SKM-1 treated with dmso at 0.1 percent for 144 hours (cell line): Measurements from ENCODE around the gene PLEKHN1.

ENCODE experiments used
- DNase-seq: peaks from one replicate; lab custom pipeline; 2025; ENCODE audit not compliant: unreplicated experiment; lab: John Stamatoyannopoulos, UW

Gene PLEKHN1

DNA sequence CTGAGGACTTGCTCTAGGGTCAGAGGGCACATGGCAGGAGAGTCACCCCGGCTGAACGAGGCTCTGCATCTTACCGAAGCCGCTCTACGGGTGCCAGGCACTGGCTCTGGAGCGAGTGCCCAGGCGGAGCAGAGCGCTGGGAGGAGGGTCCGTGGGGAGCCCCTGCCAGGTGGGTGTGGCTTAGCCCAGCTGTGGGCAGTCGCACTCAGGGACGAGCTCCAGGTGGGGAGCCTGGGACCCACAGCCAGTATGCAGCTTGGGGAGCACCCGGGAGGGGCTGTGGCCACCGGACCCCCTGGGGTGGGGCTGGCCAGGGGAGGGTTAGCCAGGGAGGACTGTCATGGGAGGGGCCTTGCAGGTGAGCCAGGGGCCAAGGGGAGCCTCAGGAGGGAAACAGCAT, 57.4 kb downstream of the PLEKHN1 start:
- DNase-seq = no peak

GRCh38 chr1:1024149-1024770, 58.0 kb downstream of the PLEKHN1 start:
- no peak for DNase-seq

DNA sequence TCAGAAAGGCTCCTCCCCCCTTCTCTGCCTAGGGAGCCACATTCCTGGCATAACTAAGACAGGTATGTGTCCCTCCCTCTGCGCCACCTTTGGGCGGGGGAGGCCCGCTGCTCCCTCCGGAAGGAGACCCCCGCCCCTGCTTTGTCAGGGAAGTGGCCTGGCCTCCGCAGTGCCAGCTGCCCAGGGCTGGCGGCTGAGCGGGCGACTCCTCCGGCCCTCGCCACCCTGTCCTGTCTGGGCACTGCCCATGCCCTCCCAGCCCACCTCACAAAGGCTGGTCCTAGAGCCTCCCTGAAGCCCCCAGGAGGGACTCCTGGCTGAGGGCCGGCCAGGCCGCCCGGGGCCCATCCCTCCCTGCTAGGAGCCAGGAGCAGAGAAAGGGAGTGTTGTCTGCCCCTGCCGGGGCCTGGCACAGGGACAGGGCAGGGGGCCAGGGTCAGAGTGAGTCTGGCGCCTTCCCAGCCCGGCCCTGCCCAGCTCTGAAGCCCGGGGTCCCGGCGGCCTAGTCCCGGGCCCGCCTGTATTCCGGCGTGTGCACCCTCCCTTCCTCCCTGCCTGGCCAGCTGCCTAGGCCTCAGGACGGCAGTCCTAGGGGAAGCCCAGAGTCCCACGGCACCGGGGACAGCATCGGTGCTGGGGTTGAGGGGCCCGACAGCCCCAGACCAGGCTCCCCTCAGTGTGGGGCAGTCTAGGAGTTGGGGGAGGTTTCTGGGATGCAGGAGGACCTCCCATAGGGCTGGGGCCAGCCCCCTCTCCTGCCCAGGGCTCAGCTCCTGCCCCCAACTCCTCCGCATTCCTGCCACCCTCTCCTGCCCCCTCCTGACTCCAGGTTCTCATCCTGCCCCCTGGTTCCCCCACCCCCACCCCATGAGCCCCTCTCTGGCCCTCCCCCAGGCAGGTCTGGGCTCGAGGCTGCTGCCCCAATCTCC, 58.8 kb downstream of the PLEKHN1 start:
- DNase-seq = no peak
